Measurements from ENCODE around the gene PLXNA4. TPM values are rescaled to one million over a fixed set of nuclear protein-coding genes. Genes with fewer than 3 reads are reported as not detected.

Gene PLXNA4
- polyA plus RNA-seq, 1 donor: 15.6 TPM

DNA sequence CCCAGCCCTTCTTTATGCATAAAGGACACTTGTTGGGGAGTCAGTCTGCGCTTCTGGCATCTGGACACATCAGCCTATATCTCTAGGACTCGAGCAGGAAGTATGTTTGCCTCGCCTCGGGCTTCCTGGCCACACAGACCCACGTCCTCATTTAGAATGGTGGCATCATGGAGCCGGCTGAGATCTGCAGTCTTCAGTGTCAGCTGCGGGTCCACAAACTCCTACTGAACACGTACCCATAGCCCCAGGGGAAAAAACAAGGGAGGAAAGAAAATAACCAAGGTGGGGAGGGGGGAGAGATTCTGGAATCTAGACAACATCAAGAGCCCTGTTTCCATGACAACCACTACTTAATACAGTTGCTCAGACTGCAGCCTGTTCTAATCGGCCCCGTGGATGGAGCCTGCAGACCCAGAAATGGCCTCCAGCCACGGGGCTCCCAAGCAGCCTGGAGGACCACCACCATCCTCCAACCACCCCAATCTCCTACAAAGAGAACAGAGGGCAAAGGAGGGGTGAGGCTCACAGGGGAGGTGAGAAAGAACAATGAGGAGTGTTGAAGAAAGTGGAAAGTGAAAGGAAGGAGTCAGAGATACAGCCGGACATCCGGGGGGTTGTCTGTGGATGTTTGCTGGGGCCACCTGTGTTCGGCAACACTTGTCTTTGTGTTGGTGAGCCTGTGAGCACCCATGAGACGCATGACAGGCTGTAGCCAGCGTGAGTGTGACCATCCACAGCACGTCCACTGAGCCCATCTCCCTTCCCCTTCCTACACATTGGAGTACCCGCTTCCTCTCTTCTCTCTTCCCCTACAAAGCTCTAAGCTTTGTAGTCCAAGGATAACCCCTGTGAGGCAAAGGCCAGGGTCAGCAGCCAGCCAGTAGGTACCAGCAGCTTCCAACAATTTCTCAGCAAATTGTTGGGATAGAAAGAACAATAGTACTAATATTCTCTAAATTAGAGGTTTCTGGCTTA, 141.0 kb downstream of the PLXNA4 start:
- no peak for DNase-seq

DNA sequence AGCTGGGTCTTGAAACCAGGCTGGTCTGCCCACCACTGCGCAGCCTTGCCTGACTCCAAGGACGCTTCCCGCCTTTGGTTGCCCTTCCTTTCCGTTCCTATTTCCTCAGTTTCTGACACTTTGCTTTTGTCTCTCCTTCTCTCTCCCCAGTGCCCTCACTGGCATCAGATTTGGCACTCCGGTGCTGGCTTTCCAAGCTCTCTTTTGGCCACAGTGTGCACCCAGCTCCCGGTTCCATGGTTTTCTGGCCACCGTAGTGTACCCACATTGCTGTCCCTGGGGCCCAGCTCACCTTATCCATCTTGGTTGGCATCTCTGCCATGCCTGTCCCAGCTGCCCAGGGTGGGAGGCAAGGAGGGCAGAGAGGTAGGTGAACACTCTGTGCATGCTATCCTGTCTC, 142.2 kb downstream of the PLXNA4 start:
- no peak for DNase-seq

- no peak for DNase-seq
Measured at GRCh38 chr7:132433301-132433700, 143.0 kb downstream of the PLXNA4 start.

DNA sequence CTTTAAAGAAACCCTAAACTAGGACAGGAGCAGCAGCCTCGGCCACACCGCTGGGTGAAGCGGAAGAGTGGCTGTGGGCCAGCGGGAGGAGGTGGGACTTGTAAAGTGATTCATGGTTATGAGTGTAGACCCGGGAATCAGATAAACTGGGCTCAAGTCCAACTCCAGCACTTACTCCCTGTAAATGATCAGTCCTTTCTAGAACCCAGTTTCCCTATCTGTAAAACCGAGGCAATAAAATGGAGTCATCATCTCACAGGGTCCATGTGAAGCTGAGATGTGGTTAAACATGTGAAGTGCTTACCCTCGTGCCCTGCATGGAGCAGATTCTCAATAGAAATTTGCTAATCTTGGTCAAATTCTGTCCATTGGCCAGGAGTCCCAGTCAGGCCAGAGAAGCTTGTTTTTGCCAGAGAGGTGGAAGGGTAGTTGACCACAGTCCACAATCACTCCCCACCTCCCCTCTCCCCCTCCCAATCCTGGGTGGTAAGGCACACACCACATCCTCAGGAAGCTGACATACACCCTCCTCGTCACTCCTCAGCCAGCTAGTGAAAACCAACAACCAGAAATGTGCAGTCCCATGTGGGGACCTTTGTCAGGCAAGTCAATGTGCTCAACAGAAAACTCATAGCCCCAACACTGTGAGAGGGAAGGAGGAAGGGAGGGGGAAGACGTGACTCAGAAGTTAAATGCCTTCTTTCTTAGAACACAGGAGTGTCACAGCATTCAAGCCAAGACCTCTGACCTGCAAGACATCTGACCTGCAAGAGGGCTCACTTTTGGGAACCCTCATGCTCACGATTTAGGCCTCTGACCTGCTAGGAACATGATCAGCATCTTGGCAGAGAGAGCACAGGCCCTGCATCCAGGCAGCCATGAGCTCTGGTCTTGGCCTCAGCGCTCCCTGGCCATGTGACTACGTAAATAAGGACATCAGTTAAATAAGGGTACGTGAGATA, 145.1 kb downstream of the PLXNA4 start:
- no peak for DNase-seq

DNA sequence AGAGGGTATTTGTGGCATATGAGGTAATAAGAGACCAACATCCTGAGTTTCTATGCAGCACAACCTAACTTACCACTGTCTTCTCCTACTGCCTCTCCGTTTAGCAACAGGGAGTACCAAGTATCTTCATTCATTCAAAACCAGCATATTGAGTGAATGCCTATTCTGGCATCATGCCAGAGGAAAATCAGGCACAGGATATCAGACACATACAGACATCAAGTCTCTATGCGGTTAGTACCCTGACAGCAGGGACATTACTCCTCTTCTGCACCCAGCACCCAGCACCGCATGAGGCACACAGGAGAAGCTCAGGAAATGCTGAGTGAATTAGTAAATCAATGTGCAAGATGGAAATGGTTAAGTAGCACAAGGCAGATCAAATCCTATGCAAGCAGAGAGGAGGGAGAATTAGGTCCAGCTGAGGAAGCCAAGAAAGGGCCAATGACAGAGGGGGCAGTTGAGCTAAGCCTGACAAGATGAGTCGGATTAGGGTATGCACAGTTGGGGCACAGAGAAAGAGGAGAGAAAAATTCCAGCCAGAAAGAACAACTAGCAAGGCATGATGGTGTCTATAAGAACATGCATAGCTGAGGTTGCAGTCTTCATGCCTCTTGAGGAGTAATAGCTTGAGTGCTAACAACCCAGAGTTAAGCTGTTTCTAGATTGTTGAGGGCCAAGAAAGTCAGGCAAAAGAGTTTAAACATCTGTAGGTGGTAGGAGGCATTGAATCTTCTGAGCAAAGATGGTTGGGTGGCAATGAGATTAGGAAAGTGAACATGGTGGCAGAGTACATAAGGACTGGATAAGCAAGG, 146.0 kb downstream of the PLXNA4 start:
- DNase-seq: no peak

- no peak for DNase-seq
Measured at GRCh38 chr7:132429181-132429580, 147.1 kb downstream of the PLXNA4 start.

DNA sequence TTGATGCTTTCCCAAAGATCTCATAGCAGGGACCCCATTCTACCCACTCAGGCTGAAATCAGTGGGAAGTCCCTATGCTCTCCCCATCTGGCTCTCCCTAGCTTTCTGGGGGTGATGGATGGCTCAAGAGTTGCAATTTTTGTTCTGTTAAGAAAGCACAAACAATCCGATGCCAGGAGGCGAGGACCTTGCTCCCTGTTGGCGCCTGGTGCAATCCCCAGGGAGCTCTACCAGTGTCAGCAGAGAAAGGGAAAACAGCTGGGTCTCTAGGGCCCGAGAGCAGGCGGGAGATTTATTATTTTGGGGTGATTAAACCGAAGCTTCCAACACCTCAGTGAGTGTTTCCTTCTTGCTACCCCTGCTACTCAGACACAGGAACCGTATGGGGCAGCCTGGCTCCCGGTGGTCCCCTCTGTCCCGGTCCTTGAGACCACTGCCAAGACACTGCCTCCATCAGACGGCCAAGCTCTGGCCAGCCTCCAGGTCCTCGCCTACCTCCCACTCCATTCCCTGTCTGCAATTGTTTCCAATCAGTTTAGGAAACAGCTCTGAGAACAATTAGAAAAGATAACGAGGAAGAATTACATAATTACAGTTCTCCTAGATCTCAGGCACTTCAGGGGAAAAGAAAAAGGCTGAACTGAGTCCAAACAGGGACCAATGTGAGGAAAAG, 147.9 kb downstream of the PLXNA4 start:
- DNase-seq: no peak

DNA sequence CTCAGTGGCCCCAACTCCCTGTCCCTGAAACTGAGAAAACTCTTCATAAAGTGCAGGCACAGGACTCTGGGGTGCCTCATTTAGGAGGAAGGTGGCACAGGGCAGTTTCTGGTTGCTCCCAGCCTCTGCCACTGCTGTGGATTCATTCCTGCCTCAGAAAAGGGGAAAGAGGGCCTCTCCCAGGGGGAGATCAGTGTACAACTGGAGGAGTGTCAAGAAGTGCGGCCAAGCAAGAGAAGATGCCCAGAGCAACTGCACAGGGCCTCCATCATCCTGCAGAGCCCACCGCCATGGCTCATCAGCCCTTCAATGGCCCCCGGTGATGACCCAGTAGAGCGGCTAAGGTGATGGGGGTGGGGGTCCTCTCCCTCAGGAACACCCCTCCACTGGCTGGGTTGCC, 150.3 kb downstream of the PLXNA4 start:
- no peak for DNase-seq

DNA sequence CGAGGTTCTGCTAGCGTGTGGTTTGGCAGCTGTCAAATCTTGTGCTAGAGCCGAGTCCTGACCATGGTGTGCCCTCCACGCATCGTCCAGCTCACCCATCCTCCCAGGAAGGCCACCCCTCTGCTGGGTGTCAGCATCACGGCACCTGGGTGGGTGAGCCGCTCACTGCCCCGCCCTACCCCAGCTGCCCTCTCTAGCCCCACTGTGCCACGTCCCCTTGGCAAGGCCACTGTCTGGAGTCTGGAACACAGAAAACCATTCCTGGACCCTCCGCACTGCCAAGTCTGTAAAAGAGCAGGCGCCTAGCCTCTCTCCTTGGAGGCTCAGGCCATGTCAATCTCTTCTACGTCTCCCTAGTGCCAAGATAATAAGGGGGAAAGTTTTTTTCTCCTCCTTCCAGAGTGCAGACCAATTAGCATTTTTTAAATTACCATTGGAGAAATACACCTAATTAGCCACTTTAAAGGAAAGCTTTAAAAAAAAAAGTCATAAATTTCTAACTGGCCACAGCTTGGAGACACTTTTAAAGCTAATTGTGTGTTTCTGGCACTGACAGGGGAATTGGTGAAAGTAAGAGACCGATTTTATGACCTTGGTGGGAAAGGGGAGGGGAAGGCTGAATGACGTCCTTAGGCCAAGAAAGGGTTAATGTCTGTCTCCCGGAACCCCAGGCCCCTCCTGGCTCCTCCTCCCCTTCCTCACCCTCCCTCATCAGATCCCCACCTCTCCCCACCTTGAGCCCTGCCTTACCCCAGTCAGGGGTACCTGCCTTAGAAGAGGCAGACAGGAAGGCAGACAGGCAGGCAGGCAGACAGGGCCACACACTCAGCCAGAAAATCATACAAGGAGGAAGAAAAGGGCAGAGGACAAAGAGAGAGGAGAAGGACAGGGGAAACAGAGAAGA, 151.2 kb downstream of the PLXNA4 start:
- DNase-seq: no peak

GRCh38 chr7:132424277-132424676, 152.0 kb downstream of the PLXNA4 start:
- no peak for DNase-seq

GRCh38 chr7:132423594-132424200, 152.6 kb downstream of the PLXNA4 start:
- DNase-seq: no peak

DNA sequence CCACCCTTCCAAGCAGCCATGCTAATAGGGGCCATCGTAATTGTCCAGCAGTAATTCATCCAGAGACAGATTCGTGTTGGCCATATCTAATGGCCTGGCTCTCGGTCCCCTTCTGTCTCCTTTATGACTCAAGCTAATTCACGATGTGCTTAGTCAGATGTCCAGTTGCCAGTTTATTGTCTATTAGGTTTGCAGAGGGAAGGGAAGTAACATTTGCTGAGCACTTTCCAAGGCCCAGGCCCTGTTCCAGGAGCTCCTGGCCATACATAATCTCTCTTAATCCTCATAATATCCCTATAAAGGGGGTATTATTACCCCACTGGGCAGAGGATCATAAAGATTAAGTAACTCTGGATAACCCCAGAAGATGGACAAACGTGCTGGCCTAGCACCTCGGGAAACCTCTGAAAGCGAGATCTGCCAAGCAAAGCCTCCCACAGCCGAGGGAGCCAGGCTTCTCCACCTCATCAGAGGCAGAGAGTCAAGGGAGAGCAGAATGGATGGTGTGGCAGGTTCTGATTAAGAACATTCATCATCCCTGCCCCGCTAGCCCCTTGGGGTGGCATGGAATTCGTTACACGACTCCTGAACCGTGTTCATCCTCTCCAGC, 153.7 kb downstream of the PLXNA4 start:
- no peak for DNase-seq

GRCh38 chr7:132420527-132420926, 155.7 kb downstream of the PLXNA4 start:
- DNase-seq: no peak

- DNase-seq: peak; percentile 76
Measured at GRCh38 chr7:132419542-132419941, 156.7 kb downstream of the PLXNA4 start.

DNA sequence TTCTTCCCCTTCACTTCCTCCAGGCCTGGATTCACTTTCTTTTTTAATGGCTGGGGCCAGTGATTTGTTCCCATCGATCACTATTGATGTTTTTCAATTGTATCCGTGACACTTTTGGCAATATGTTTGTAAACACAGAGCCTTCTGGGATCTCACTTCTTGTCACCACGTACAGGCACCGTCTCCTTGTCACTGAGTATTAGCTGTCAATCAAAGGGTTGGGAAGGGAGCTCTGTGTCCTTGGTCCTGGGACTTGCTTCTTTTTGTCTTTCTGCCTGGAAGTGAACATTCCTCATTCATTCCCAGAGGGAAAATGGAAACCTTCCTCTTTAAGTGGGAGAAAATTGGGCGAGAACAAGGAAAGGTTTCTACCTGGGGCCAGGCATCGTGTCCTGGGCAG, 157.4 kb downstream of the PLXNA4 start:
- DNase-seq: no peak

DNA sequence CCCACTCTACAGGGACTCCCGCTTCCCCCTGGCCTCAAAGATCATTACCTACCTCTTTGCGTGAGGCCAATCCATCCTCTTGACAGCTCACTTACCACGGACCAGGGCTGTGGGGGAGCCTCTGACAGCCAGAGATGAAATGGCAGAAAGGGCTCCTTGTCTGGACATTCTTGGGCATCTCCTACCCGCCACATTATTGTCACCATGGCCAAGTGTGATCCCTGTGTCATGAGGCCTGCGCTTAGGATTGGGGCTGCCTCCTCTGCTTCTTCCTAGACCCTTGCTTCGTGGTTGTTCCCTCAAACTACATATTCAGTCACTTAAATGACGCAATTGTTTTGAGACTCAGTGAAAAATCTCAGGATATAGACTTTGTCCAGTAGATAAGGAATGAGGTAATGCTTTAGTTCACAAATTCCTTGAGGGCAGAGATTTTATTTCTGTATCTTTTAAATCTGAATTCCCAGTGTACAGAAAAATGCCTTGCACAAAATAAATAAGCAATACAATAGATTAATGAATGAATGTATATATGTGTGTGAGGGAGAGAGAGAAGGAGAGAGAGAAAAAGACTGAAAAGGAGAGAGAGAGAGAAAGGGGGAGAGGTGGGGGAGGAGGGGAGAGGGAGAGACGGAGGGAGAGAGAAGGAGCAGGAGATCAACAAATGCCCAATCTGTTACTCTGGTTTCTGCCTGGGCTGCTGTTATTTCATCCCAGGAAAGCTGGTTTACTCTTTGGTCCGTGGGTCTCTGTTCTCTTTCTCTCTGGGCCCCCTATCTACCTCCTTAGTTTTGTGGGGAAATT, 159.0 kb downstream of the PLXNA4 start:
- no peak for DNase-seq

- no peak for DNase-seq
Measured at GRCh38 chr7:132416395-132416794, 159.9 kb downstream of the PLXNA4 start.

- DNase-seq: no peak
Measured at GRCh38 chr7:132415259-132415658, 161.0 kb downstream of the PLXNA4 start.

All from left kidney (tissue), 2 donors.